NOMO-1 treated with dmso at 0.1 percent for 144 hours (cell line): ENCODE measurements around the gene STXBP1.

Source experiments
- DNase-seq: peaks from one replicate; lab custom pipeline; 2025; ENCODE audit not compliant: unreplicated experiment; lab: John Stamatoyannopoulos, UW

Gene STXBP1

DNA sequence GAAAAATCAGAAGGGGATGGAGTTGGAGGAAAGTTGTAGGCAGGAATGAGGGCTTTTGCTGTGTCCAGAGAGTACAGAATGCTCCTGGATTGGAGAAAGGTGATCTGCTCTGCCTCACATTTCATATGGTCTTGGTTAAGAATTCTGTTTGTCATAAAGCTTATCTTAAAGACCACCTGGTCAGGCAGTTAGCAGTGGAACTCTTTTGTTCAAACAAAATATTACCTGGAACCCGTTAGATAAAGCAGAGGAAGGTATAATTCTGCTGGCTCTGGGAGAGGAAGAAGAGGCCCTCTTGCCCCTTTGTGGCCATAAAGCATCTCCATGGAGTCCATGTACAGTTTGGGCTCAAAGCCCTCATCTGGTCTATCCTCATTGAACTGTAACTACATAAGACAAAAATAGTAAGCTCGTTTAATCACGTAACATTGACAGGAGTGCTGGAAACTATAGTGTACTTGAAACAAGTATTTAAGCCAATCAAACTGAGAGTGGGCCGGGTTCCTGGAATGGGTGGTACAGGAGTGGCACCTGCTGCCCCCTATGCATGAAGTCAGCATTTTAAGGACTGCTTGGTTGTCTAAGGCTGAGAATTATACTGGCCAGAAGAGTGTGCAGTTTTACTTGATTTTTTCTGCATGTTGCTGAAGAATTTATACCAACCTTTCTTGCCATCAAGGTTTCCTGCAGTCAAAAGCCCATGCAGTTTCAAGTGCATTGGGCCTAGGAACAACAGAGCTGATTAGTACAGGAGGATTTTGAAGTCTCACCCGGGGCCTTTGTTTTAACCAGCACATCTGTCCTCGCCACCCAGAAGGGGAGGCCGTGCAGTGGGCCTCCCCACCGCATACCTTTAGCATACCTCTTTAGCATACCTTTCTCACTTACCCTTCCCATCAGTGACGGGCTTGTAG is 39.9 kb downstream of the STXBP1 start:
- no peak for DNase-seq

DNA sequence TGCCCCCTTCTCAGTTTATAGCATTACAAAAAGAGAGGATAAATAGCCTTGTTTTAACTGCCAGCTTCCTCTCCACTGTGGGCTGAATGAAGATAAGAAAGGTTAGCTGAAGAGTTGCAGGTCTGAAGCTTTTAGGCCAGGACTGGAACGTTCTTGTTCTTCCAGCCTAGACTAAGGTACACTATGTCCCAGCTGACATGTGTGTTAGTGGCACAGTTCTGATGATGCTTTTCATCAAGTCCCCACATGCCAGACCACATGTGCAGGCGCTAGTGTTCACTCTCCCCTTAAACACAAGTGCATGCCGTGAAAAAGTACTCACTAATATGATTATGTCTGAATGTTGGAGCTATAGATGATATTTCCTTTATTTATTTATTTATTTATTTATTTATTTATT is 40.7 kb downstream of the STXBP1 start:
- no peak for DNase-seq

DNA sequence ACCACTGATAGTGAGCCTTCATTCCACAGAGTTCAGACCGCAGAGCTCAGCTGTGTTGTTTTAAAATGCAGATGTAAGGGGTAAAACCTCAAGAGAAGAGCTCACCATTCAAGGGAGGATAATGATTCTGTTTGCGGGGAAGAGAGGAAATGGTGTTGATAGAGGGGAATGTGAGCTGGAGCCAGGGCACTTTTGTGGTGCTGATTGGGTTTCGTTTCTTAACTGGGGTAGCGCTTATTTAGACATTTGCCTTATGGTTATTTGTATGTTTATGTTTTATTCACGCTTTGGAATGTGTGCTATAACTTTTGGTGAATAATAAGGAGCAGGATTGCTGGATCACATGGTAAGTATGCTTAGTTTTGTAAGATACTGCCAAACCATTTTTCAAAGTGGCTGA is 42.5 kb downstream of the STXBP1 start:
- DNase-seq: no peak

DNA sequence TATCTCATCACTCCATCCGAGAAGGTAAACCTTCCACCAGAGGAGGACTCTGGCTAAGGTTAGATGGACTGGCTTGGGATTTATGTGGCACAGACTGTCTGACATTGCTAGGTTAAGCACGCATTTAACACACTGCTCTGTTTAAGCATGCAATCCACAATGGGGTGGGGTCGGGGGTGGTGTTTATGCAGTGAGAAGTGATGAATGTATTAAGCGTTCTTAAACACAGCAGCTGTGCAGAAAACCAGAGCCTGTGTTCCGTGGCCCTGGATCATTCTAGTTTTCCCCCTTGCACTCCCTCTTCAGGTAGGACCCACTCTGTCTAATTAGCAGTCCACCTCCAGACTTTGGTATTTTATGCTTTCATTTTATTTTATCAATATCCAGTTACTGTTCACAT is 46.4 kb downstream of the STXBP1 start:
- no peak for DNase-seq

DNA sequence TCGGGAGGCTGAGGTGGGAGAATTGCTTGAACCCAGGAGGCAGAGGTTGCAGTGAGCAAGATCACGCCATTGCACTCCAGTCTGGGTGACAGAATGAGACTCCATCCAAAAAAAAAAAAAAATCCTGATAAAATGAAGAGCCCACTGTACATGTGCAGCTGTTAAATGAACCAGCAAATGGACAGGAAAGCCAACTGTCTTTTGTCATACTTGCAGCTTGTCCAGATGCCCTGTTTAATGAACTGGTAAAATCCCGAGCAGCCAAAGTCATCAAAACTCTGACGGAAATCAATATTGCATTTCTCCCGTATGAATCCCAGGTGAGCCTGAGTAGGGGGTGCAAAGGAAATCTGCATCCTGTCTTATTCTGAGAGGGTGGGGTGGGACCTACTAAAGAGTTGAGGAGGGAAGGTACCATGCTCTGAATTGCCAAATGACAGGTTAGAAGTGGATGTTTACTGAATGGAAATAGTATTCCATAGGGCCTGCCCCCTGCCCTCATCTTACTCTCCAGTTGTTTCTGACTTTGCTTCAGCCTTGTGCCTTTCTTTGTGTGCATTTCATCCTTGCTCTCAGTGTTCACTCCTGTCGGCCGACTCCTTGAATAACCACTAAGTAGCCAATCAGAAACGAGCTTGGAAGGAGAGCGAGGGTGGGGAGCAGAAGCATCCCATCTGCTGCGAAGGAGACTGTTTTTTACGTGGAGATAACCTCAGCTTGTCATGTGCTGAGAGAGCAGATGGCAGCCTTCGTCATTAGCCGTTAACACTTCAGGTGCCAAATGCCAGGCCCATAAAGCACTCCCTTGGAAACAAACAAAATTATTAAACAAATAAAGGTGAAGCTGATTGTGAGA is 49.0 kb downstream of the STXBP1 start:
- DNase-seq: no peak

DNA sequence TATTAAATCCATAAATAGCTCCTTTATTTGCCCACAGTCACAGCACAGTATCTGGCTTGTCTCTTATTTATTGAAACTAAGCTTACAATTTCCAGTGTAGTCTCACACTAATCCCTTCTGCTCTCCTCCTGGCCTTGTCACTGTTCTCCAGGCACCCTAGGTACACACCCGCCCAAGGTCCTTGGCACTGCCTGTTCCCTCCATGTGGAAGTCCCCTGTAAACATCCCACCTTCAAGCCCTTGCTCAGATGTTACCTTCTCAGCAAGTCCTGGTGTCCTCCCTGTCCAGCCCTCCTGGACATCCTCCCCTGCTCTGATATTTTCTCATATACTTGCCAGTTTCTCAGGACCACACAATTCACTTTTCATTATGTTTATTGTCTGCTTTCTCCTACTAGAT is 50.5 kb downstream of the STXBP1 start:
- no peak for DNase-seq

DNA sequence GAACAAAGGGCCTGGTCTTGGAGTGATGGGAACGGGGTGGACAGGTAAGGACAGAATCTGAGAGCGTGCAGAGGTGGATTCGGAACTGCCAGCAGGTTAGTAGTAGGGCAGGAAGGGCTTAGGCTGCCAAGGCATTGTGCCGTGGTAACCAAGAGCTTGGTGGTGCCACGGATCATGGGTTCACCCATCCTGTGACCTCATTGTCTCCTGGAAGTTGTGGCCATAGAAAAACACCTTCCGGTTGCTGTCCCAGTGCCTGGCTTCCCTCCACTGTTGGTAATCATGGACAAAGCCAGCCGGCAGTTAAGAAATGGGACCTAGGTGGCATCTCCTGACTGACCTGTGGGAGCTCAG is 52.2 kb downstream of the STXBP1 start:
- no peak for DNase-seq

DNA sequence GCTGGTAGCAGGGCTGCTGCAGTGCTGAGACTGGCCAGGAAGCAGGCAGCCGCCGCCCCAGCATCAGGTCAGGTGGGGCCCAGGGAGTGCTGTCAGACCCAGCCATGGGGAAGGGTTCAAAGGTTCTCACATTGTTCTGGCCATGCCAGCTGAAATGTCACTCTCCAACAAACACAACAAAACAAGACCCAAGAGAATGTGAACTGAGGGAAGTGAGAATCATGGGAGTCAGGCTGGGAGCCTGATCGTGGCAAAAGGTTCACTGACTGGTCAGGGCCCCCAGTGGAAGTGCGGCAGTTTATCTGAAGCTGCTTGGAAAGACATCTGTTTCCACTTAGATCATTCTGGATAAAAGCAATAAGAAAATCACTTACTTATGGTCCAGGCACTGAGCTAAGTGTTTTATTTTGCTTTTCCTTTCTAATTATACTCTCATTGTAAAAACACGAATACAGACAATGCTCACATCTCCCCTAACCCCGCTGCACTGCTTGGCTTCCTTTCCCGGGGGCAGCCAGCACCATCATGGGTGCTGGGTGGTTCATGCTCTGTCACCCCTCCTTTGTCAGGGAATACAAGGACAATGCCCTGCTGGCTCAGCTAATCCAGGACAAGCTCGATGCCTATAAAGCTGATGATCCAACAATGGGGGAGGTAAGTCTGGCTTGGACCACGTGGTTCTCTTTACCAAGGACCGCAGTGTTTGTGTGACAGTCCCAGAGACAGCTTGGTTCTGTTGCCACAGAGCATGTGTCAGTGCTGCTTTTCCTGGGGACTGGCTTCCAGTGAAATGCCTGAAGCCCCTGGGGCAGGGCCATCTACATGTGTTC is 52.8 kb downstream of the STXBP1 start:
- DNase-seq: no peak

DNA sequence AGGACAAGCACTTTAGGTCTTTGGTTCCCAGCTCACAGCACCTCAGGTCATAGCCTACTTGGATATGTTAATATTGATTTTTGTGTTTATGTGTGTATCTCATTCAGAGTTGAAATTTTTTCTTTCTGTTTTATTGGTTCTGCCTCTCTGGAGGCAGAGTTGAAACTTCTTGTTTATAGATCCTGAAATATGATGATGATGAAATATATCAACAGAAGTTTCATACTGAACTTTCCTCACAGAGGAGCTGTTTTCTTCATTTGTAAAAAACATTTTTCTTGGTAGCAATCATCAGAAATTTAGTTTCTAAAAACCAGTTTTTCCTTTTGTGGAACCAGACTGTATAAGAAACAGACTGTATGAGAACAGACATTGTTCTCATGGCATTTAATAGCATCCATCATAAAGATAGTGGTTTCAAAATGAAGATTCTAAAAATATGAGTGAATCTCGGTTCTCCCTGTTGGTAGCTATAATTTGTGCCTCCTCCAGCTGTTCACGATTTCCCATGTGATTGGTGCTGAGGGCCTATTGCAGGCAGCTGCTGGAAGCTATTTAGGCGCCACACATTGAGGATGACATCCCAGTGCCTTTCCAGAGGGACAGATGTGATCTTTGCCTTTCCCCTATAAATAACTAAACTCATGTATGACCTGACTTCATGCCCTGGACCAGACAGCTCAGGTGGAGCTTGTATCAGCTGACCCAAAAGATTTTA is 55.2 kb downstream of the STXBP1 start:
- DNase-seq: no peak

DNA sequence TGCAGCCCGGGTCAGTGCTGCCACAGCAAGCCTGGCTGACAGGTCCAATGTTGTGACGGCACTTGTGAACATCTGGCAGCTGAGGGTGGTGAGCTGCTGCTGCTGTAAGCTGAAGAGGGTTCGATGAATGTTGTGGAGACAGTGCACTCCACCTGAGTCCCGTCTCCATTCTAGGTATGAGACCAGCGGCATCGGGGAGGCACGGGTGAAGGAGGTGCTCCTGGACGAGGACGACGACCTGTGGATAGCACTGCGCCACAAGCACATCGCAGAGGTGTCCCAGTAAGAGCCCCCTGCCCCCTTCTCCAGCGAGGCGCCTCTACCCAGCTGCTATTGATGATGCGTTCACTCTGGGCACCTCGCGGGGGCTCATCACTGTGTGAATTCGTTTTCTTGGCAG is 55.8 kb downstream of the STXBP1 start:
- DNase-seq: no peak

DNA sequence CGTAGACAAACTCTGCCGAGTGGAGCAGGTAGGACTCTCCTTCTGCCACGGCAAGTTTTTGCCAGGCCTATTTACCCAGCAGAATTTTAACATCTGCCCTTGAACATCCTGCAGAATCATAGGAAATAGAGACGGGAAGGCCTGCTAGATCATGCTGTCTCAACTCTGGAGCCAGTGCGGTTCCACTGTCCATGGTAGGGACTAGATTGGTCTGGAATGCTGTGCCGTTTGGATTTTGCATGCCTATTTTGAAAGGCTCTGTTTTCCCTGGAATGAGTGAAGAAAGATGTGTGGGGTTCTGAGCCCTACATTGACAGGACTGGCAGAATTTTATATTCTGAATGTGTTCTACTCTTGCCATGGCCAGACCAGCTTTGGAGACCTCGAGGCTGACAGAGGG is 61.2 kb downstream of the STXBP1 start:
- no peak for DNase-seq

DNA sequence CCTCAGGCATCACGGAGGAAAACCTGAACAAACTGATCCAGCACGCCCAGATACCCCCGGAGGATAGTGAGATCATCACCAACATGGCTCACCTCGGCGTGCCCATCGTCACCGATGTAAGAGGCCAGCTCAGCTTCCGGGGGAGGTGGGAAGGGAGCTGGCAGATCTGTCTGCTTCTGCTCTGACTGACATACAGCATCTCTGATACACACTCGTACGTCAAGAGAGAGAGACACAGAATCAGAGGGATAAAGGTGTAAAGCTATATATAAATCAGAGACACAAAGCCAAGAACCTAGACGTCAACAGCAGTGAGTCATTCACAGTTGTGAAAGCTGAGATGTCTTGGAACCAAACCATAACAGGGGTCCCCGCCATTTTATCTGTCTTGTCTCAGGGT is 64.6 kb downstream of the STXBP1 start:
- DNase-seq: no peak

DNA sequence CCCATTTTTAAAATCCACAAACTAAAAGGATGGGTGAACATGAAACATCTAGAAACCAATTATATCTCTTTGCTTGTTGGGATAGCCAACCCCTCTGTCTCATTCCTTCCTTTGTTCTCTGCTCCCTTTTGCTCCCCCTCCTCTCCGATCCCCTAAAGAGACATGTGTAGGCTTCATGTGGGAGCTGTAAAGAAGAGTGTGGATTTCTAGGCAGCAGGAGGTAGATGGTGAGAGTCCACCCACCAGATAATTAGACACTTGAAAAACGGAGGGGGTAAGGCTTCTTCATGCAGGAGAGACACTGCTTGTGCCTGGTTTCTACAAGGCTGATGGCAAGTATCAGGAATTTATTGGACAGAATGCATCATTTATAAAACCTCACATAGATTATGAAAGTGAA is 67.4 kb downstream of the STXBP1 start:
- DNase-seq: no peak

DNA sequence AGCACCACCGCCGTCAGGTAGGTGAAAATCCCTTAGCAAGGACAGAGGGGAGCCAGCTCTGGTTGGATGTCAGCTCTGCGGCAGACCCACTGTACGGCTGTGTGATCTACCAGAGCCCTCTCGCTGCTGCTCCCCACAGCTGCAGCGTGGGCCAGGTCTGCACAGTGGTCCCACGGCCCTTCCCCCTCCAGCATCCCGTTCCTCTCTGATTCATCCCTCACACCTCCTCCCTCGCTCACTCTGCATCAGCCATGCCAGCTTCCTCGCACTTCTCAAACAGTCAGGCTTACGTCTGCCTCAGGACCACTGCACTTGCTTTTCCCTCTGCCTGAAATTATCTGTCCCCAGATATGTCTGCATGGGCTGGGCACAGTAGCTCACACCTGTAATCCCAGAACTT is 68.1 kb downstream of the STXBP1 start:
- no peak for DNase-seq

DNA sequence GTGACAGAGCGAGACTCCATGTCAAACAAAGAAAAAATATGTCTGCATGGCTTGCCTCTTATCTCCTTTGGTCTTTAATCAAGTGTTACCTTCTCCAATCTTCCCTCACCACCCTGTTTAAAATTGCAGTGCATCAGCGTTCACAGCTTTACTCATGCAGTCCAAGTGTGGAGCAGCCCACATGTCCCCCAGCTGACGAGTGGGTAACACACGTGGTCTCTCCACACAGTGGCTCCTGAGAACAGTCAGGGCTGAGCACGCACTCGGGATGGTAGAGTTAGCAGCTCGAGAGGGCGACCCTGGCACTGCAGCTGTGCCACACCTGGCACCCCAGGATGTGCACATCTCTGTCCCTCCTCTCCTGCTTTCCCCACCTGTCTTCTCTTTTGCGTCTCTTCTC is 68.8 kb downstream of the STXBP1 start:
- no peak for DNase-seq

DNA sequence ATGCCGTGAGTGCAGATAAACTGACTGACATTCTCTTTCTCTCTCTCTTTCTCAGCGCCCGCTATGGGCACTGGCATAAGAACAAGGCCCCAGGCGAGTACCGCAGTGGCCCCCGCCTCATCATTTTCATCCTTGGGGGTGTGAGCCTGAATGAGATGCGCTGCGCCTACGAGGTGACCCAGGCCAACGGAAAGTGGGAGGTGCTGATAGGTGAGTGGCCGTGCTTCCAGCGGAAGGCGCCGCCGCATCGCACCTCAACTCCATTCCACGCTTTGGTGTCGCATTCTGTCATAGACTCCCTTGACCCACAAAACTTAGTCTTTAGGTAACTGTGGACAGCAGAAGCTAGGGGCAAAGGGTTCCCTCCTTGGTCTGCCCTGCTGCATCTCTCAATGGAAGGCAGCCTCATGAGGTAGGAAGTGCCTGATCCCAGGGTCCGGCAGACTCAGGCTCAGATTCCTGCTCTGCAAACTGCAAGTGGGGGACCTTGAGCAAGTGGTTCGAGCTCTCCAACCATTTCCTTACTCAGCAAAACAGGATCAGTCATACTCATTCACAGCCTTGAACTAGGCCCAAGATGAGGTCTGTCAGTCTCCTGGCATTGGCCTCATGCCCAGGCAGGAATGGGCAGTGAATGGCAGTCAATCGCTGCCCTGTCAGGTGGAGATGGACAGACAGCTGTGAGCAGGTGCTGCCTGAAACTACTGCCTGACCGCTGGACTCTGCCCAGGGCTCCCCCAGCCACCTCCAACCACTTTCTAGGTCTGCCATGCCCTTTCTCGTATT is 70.5 kb downstream of the STXBP1 start:
- no peak for DNase-seq

DNA sequence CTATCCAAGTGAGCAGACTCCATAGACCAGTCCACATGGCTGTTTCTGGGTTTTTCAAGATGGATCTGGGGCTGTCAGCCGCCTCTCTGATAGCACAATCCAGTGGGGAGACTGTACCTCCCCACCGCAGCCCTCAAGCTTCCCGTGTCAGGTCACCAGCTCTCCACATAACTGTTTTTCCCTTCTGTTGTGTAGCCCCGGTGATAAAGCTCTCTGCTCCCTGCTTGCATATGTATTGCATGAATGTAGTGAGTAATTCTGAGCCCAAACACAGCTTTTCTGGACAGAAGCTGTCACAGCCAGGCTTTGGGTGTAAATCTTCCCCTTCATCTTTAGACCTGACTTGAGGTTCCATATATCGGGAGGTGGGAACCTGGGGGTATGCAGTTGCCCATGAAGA is 71.6 kb downstream of the STXBP1 start:
- no peak for DNase-seq

DNA sequence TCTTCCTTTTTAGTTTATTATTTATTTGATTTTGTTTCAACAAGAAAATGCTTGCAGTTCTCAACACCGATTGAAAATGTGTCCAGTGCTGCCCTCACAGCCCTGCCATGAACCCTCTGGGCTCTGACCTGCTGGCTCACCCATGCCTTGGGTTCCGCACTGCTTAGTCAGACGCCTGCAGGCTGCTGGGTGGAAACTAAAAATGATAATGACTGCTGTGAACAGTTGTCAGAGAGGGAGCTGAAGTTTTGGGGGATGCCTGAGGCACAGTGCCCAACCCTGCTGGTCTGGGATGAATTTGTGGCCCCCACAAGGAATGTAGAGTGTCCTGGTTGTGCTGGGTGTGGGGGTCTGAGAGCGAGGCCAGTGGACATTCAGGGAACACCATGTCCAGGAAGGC is 72.5 kb downstream of the STXBP1 start:
- no peak for DNase-seq

DNA sequence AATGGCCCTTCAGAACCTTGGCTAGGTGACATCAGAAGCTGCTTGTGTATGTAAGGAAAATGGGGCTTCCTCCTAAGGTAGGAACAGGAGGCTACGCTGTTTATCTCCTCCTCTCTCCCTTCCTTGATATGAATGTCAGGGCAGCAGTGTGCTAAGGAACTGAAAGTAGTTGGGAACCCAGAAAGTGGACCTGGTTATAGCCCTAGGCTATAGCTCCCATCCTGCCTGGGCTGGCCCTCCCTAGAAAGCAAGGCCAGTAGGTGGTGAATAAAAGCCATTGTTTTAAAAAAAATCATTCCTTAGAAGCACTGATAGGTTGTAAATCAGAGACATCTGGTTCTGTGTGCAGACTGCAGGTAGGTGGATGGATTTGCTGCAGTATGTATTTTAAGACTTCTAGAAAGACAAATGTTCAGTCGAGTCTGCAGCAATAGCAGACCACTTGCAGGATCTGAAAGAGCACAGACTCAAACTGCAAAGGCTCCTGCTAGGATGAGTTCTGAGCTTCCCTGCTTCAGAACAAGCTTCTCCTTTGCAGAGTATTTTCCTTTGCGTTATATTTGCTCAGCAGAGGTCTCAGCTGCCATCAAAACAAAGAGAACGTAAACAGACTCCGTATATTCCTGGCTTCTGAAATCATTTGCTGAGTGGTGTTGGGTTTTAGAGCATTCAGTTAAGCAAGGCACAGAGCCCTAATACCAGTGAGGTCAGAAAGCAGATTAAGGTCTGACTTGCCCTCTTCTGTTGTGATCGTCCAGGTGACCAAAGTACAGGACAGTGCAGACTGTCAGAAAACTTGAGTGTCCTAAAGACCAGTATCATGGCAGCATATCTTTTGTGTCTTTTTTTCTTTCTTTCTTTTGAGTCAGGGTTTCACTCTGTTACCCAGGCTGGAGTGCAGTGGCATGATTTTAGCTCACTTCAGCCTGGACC is 74.7 kb downstream of the STXBP1 start:
- no peak for DNase-seq
